ENCODE data around the gene IL18R1. TPM values are rescaled to one million over a fixed set of nuclear protein-coding genes. Genes with fewer than 3 reads are reported as not detected.

Gene IL18R1, protein sequence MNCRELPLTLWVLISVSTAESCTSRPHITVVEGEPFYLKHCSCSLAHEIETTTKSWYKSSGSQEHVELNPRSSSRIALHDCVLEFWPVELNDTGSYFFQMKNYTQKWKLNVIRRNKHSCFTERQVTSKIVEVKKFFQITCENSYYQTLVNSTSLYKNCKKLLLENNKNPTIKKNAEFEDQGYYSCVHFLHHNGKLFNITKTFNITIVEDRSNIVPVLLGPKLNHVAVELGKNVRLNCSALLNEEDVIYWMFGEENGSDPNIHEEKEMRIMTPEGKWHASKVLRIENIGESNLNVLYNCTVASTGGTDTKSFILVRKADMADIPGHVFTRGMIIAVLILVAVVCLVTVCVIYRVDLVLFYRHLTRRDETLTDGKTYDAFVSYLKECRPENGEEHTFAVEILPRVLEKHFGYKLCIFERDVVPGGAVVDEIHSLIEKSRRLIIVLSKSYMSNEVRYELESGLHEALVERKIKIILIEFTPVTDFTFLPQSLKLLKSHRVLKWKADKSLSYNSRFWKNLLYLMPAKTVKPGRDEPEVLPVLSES
- 10 to 100 TPM in 1 of 2 donors, 1 to 10 TPM in 1; 4.8 to 12.7 TPM for total RNA-seq
- 1 to 10 TPM; 4.9 to 7.0 TPM for polyA plus RNA-seq

DNA sequence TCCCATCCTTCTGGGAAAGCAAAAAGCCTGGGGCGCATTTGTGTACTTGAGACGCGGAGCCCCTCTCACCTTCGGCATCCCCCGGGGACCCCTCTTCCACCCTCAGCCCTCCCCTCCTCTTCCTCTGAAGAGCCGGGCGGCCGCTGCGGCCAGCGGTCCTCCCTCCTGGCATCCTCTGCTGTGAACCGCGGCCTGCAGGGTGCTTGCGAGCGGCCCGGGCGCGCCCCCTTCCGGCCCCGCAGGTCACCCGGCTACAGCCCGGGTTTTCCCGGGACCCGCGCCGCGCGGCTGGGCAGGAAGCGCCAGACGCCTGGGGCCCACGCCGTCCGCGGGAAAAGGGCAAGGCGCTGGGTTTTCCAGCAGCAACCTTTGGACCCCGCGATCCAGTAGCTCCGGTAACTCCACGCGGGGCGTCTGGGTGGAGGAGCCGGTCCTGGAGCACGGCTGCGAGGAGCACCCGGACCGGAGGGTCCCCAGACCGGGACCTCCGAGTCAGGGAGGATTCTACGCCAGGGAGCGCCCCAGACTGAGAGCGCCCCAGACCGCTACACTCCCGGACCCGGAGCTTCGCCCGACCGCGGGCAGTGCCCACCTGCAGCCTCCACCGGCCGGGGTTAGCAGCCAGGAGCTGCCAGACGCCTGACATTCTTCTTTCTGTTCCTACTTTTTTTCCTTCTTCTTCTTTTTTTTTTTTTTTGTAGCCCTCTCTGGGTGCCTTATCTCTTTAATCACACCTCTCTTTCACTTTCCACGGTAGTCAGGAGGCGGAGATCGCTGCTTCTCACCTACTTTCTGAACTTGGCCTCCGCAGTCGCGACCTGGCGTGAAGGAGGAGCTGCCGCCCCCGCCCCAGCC lies at the start of gene IL18R1:
Gene IL18R1, plus strand, starts transcription at position 271 of the 855 bp plus-strand sequence. CDS start 6,865 bp downstream, outside the sequence.
- TF ChIP-seq, protein P1, sequence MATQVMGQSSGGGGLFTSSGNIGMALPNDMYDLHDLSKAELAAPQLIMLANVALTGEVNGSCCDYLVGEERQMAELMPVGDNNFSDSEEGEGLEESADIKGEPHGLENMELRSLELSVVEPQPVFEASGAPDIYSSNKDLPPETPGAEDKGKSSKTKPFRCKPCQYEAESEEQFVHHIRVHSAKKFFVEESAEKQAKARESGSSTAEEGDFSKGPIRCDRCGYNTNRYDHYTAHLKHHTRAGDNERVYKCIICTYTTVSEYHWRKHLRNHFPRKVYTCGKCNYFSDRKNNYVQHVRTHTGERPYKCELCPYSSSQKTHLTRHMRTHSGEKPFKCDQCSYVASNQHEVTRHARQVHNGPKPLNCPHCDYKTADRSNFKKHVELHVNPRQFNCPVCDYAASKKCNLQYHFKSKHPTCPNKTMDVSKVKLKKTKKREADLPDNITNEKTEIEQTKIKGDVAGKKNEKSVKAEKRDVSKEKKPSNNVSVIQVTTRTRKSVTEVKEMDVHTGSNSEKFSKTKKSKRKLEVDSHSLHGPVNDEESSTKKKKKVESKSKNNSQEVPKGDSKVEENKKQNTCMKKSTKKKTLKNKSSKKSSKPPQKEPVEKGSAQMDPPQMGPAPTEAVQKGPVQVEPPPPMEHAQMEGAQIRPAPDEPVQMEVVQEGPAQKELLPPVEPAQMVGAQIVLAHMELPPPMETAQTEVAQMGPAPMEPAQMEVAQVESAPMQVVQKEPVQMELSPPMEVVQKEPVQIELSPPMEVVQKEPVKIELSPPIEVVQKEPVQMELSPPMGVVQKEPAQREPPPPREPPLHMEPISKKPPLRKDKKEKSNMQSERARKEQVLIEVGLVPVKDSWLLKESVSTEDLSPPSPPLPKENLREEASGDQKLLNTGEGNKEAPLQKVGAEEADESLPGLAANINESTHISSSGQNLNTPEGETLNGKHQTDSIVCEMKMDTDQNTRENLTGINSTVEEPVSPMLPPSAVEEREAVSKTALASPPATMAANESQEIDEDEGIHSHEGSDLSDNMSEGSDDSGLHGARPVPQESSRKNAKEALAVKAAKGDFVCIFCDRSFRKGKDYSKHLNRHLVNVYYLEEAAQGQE (IDR thresholded peaks at IDR 0.05): no peak
- peak; percentile 8 to 47 for TF ChIP-seq RXRA (IDR thresholded peaks at IDR 0.05)
- TF ChIP-seq YY1 (IDR thresholded peaks at IDR 0.05): peak; percentile 61
- TF ChIP-seq, protein P2, sequence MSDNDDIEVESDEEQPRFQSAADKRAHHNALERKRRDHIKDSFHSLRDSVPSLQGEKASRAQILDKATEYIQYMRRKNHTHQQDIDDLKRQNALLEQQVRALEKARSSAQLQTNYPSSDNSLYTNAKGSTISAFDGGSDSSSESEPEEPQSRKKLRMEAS (IDR thresholded peaks at IDR 0.05): peak; percentile 20
- TF ChIP-seq RAD21 (IDR thresholded peaks at IDR 0.05): peak; percentile 71 to 76
- TF ChIP-seq GABPA (IDR thresholded peaks at IDR 0.05 in 1 of 2, conservative IDR thresholded peaks at IDR 0.05 in 1 of 2): peak in 1 of 2 donors; percentile 37
- TF ChIP-seq FOXA2 (IDR thresholded peaks at IDR 0.05): no peak
- TF ChIP-seq TAF1 (conservative IDR thresholded peaks at IDR 0.05): peak; percentile 81
- peak; percentile 46 to 81 for TF ChIP-seq HNF4A (conservative IDR thresholded peaks at IDR 0.05)
- peak; percentile 54 for TF ChIP-seq SP1 (IDR thresholded peaks at IDR 0.05)
- TF ChIP-seq NR2F2 (IDR thresholded peaks at IDR 0.05): peak; percentile 11
- no peak for TF ChIP-seq FOXA1 (IDR thresholded peaks at IDR 0.05)
- no peak for TF ChIP-seq JUND (IDR thresholded peaks at IDR 0.05)
- TF ChIP-seq, protein P3, sequence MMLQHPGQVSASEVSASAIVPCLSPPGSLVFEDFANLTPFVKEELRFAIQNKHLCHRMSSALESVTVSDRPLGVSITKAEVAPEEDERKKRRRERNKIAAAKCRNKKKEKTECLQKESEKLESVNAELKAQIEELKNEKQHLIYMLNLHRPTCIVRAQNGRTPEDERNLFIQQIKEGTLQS (IDR thresholded peaks at IDR 0.05): no peak
- TF ChIP-seq, protein P4, sequence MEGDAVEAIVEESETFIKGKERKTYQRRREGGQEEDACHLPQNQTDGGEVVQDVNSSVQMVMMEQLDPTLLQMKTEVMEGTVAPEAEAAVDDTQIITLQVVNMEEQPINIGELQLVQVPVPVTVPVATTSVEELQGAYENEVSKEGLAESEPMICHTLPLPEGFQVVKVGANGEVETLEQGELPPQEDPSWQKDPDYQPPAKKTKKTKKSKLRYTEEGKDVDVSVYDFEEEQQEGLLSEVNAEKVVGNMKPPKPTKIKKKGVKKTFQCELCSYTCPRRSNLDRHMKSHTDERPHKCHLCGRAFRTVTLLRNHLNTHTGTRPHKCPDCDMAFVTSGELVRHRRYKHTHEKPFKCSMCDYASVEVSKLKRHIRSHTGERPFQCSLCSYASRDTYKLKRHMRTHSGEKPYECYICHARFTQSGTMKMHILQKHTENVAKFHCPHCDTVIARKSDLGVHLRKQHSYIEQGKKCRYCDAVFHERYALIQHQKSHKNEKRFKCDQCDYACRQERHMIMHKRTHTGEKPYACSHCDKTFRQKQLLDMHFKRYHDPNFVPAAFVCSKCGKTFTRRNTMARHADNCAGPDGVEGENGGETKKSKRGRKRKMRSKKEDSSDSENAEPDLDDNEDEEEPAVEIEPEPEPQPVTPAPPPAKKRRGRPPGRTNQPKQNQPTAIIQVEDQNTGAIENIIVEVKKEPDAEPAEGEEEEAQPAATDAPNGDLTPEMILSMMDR (IDR thresholded peaks at IDR 0.05; ENCODE audit: low read depth, low read length, missing input control): peak; percentile 65
- TF ChIP-seq EGR1 (IDR thresholded peaks at IDR 0.05; ENCODE audit: low read depth in 2 of 2): peak in 1 of 2 donors; percentile 6
- TF ChIP-seq, protein P5, sequence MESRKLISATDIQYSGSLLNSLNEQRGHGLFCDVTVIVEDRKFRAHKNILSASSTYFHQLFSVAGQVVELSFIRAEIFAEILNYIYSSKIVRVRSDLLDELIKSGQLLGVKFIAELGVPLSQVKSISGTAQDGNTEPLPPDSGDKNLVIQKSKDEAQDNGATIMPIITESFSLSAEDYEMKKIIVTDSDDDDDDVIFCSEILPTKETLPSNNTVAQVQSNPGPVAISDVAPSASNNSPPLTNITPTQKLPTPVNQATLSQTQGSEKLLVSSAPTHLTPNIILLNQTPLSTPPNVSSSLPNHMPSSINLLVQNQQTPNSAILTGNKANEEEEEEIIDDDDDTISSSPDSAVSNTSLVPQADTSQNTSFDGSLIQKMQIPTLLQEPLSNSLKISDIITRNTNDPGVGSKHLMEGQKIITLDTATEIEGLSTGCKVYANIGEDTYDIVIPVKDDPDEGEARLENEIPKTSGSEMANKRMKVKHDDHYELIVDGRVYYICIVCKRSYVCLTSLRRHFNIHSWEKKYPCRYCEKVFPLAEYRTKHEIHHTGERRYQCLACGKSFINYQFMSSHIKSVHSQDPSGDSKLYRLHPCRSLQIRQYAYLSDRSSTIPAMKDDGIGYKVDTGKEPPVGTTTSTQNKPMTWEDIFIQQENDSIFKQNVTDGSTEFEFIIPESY (IDR thresholded peaks at IDR 0.05): no peak
- peak; percentile 67 for TF ChIP-seq HNF4G (IDR thresholded peaks at IDR 0.05)
- H3K9me3 ChIP-seq (ENCODE audit: control insufficient read depth in 4 of 4, low read length in 3 of 4): no peaks in the 10 kb centered on the region
- peak within 1 kb of the TSS; percentile 65 to 94 for H3K27ac ChIP-seq (ENCODE audit: low read depth in 1 of 2, low read length in 2 of 2)
- peak; percentile 75 for DNase-seq (ENCODE audit: low spot score)
- no peaks in the 10 kb centered on the region for H3K27me3 ChIP-seq (ENCODE audit: control insufficient read depth in 4 of 4, insufficient read depth in 4 of 4, low read length in 3 of 4)
- peaks cover 0 to 12% (median 7%) of the 10 kb centered on the region in 4 donors for H3K4me1 ChIP-seq (ENCODE audit: control insufficient read depth in 4 of 4, insufficient read depth in 4 of 4, low read length in 3 of 4)
- peak within 1 kb of the TSS; percentile 43 to 88 (median 85) for H3K4me3 ChIP-seq (ENCODE audit: low read depth in 1 of 3, low read length in 3 of 3)
- under 1% methylated on average over 69 of the region's 69 CpGs for WGBS
- no peaks in the 10 kb centered on the region for H3K36me3 ChIP-seq (ENCODE audit: control insufficient read depth in 4 of 4, insufficient read depth in 3 of 4, low read depth in 1 of 4, low read length in 3 of 4)
- peak within 1 kb of the TSS; percentile 61 to 90 for H3K9ac ChIP-seq (ENCODE audit: low read depth in 1 of 2, low read length in 2 of 2)
